Measurements from ENCODE around the gene PKP2. TPM values are rescaled to one million over a fixed set of nuclear protein-coding genes. Genes with fewer than 3 reads are reported as not detected.

PKP2 gene
- total RNA-seq, 4 donors from 2014 or later = 0.77 to 34.4 (median 5.3) TPM

DNA sequence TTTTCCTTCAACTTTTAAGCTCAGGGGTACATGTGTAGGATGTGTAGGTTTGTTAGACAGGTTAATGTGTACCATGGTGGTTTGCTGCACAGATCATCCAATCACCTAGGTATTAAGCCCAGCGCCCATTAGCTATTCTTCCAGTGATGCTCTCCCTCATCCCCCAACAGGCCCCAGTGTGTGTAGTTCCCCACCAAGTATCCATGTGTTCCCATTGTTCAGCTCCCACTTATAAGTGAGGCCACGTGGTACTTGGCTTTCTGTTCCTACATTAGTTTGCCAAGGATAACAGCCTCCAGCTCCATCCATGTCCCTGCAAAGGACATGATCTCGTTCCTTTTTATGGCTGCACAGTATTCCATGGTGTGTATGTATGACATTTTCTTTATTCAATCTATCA, 92.3 kb downstream of the PKP2 start:
- DNase-seq = no peak
- intact Hi-C loops (cut with DNase I; ENCODE audit: low total_unique reads) = no loop called here

DNA sequence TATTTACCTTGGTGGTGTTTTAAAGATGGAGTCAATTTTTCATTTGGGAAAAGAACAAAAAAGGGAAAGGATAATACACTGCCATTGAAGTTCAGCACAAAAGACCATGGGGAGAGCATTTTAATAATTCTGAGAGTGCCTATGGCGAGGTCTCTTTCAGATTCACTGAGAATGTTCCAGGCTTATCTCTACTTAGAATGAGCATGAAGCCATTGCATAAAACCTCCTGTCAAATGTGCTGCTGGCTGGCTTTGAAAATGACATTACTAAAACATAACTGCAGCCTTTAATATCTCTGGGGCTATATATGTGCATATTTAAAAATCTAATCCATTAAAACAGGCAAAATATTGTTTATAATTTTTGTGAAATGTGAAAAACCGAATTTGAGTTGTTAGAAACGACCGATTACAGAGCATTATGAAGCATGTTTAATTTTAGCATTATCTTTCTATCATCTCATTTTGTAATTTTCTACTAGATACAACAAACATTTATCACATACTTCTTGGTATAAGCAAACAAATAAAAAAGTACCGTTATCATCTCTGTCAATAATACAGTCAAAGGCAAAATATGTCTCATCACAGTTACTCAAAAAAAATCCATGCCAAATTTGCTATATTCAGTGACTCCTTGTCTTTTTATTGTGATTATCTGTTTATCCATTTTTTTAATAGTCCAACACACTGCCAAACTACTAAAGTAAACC, 95.2 kb downstream of the PKP2 start:
- DNase-seq = no peak
- H3K27ac ChIP-seq = no peak overlapping the region
- H3K36me3 ChIP-seq = no peaks in the 10 kb centered on the region
- no peaks in the 10 kb centered on the region for H3K27me3 ChIP-seq
- no peaks in the 10 kb centered on the region for H3K4me1 ChIP-seq
- H3K4me3 ChIP-seq = no peak overlapping the region
- intact Hi-C loops (cut with DNase I; ENCODE audit: low total_unique reads) = no loop called here
- H3K9me3 ChIP-seq = no peaks in the 10 kb centered on the region
- TF ChIP-seq, protein P1, sequence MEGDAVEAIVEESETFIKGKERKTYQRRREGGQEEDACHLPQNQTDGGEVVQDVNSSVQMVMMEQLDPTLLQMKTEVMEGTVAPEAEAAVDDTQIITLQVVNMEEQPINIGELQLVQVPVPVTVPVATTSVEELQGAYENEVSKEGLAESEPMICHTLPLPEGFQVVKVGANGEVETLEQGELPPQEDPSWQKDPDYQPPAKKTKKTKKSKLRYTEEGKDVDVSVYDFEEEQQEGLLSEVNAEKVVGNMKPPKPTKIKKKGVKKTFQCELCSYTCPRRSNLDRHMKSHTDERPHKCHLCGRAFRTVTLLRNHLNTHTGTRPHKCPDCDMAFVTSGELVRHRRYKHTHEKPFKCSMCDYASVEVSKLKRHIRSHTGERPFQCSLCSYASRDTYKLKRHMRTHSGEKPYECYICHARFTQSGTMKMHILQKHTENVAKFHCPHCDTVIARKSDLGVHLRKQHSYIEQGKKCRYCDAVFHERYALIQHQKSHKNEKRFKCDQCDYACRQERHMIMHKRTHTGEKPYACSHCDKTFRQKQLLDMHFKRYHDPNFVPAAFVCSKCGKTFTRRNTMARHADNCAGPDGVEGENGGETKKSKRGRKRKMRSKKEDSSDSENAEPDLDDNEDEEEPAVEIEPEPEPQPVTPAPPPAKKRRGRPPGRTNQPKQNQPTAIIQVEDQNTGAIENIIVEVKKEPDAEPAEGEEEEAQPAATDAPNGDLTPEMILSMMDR (IDR thresholded peaks at IDR 0.05) = no peak
- TF ChIP-seq POLR2A (IDR thresholded peaks at IDR 0.05) = no peak

More for the DNA sequence above, 92.3 kb downstream of the PKP2 start:
- no peak for TF ChIP-seq POLR2A (IDR thresholded peaks at IDR 0.05)
- TF ChIP-seq, protein P1 (IDR thresholded peaks at IDR 0.05) = no peak
- H3K4me1 ChIP-seq = no peaks in the 10 kb centered on the region
- no peaks in the 10 kb centered on the region for H3K27me3 ChIP-seq
- no peak overlapping the region for H3K4me3 ChIP-seq
- H3K9me3 ChIP-seq = no peaks in the 10 kb centered on the region
- H3K27ac ChIP-seq = no peak overlapping the region
- H3K36me3 ChIP-seq = no peaks in the 10 kb centered on the region

DNA sequence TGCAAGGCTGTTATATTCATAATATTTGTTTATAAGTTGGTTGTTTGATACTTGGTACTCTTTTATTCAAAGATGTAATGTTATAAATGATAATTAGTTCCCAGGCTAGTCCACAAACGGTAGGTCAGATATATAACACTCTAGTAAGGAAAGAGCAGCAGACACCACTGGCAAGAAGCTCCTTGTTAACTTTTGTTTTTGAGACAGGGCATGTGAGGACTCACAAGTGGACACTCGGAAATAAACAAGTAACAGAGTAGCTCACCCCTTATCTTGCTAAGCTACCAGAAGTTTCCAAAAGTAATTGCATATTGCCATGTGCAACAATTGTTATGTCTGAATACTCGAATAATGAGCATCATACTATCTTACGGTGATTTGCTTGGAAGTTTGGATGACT, 102.3 kb downstream of the PKP2 start:
- no peak overlapping the region for H3K4me3 ChIP-seq
- no peak overlapping the region for H3K27ac ChIP-seq
- no peaks in the 10 kb centered on the region for H3K27me3 ChIP-seq
- H3K9me3 ChIP-seq = no peaks in the 10 kb centered on the region
- H3K4me1 ChIP-seq = no peaks in the 10 kb centered on the region
- no peaks in the 10 kb centered on the region for H3K36me3 ChIP-seq
- TF ChIP-seq, protein P1 (IDR thresholded peaks at IDR 0.05) = no peak
- DNase-seq = no peak
- intact Hi-C loops (cut with DNase I; ENCODE audit: low total_unique reads) = no loop called here

DNA sequence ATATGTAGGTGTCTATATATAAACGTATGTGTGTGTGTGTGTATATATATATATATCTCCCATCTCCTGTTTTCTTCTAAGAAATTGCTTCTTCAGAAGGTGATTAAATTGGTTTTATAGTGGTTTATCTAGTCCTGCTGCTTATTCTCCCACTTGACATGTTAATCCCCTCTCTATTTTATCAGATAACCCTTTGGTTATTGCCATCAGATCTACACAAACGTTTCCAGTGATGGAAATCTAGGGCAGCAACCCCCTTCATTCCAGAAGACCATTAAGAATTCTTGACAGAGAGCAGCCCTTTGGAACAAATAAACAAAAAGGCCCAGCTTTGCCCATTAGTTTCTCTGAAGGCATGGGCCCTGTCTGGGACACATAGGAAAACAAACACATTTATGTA, 106.7 kb downstream of the PKP2 start:
- no peaks in the 10 kb centered on the region for H3K27me3 ChIP-seq
- no peaks in the 10 kb centered on the region for H3K4me1 ChIP-seq
- no peak for DNase-seq
- H3K9me3 ChIP-seq = no peaks in the 10 kb centered on the region
- intact Hi-C loops (cut with DNase I; ENCODE audit: low total_unique reads) = no loop called here
- TF ChIP-seq, protein P1 (IDR thresholded peaks at IDR 0.05) = no peak
- TF ChIP-seq POLR2A (IDR thresholded peaks at IDR 0.05) = no peak
- H3K36me3 ChIP-seq = no peaks in the 10 kb centered on the region
- H3K27ac ChIP-seq = no peak overlapping the region
- no peak overlapping the region for H3K4me3 ChIP-seq

DNA sequence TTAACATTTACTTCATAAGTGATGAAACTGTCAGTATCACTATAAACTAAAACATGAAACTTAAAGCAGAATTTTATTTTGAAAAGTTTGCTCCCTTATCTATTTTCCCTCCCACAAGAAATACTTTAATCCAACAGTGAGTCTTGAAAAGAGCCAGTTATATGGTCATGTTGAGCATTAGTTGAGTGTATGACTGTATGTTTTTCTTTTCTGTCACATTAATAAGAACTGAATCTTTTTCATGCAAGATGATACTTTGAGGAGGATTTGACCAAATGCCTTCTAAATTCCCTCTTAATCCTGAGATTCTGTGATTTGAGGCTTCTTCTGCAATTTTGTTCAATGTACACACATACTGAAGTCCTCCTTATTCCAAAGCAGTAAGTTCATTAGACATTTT, 107.1 kb downstream of the PKP2 start:
- Histone ChIP-seq H3K27me3 (no peaks in the 10 kb centered on the region), H3K27ac (no peak overlapping the region), H3K4me3 (no peak overlapping the region), H3K36me3 (no peaks in the 10 kb centered on the region), H3K9me3 (no peaks in the 10 kb centered on the region), H3K4me1 (no peaks in the 10 kb centered on the region)
- TF ChIP-seq, protein P1 (IDR thresholded peaks at IDR 0.05) = no peak
- no peak for TF ChIP-seq POLR2A (IDR thresholded peaks at IDR 0.05)
- no peak for DNase-seq
- intact Hi-C loops (cut with DNase I; ENCODE audit: low total_unique reads) = no loop called here

All from uterus (tissue), 4 donors.